ENCODE measurements around the gene KRTAP5-10.

DNA sequence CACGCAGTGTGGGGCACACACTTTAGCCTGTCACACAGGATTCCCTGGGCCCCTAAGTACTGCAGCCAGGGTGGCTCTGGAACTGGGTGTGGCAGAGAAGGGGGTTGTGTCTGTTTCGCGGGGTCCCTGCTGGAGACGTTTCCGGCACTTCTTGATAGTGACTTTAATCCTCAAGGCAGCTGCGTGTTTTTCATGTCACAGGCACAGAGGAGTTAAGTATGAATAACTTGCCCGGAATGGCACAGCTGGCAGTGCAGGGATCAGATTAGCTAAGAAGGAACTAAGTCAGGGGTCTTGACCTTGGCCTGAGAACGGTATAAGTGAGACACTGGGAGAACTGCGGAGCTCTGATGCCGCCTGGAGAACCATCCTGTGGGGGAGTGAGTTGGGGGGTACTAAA, 45.8 kb upstream of the KRTAP5-10 start:
- no peak for TF ChIP-seq POLR2A (IDR thresholded peaks at IDR 0.05; ENCODE audit: low read depth, low read length)
- no peak for TF ChIP-seq POLR2AphosphoS5 (IDR thresholded peaks at IDR 0.05; ENCODE audit: low read depth, low read length)
